ENCODE results near the gene LLCFC1. TPM values are rescaled to one million over a fixed set of nuclear protein-coding genes. Genes with fewer than 3 reads are reported as not detected.
"Not testable (repeated sequence)": the region's sequence is repeated elsewhere in the genome, so short reads cannot be mapped to it uniquely, and the experiment has no call there.

Gene LLCFC1
- total RNA-seq, 2 experiments from 2014 or later, result not detected

- Mint-ChIP-seq H3K36me3 (ENCODE audit: low read depth) (no peaks in the 10 kb centered on the region), H3K4me3 (no peak overlapping the region), H3K27ac (no peak overlapping the region), H3K9me3 (no peaks in the 10 kb centered on the region), H3K27me3 (peaks cover 14% of the 10 kb centered on the region), H3K4me1 (ENCODE audit: low read depth) (no peaks in the 10 kb centered on the region)
- ChIA-PET POLR2A (no interaction called here), CTCF (no interaction called here)
- ATAC-seq (no peak), DNase-seq (no peak)
- intact Hi-C loops (cut with micrococcal nuclease), result no loop called here
- no peak for TF ChIP-seq CTCF (IDR thresholded peaks at IDR 0.05)
Observed at GRCh38 chr7:142968229-142968628, 28.9 kb downstream of the LLCFC1 start.

- no peak for ATAC-seq
- no peak for DNase-seq
- H3K4me3 Mint-ChIP-seq, result no peak overlapping the region
- CTCF ChIA-PET, result no interaction called here
- peaks cover under 1% of the 10 kb centered on the region for H3K4me1 Mint-ChIP-seq (ENCODE audit: low read depth)
- no peak overlapping the region for H3K27ac Mint-ChIP-seq
- H3K36me3 Mint-ChIP-seq (ENCODE audit: low read depth), result no peaks in the 10 kb centered on the region
- TF ChIP-seq CTCF (IDR thresholded peaks at IDR 0.05), result no peak
- intact Hi-C loops (cut with micrococcal nuclease), result no loop called here
- POLR2A ChIA-PET, result no interaction called here
- H3K9me3 Mint-ChIP-seq, result no peaks in the 10 kb centered on the region
- H3K27me3 Mint-ChIP-seq, result peaks cover 12% of the 10 kb centered on the region
Observed at GRCh38 chr7:142969183-142969582, 29.9 kb downstream of the LLCFC1 start.

GRCh38 chr7:142974626-142975025, 35.3 kb downstream of the LLCFC1 start:
- Mint-ChIP-seq H3K4me1 (ENCODE audit: low read depth) (peaks cover 4% of the 10 kb centered on the region), H3K36me3 (ENCODE audit: low read depth) (no peaks in the 10 kb centered on the region), H3K9me3 (peaks cover 6% of the 10 kb centered on the region), H3K4me3 (no peak overlapping the region), H3K27me3 (peaks cover 11% of the 10 kb centered on the region), H3K27ac (no peak overlapping the region)
- ATAC-seq, result no peak
- intact Hi-C loops (cut with micrococcal nuclease), result no loop called here
- no peak for DNase-seq
- POLR2A ChIA-PET, result no interaction called here
- no peak for TF ChIP-seq CTCF (IDR thresholded peaks at IDR 0.05)
- CTCF ChIA-PET, result no interaction called here

GRCh38 chr7:142978402-142978801, 39.1 kb downstream of the LLCFC1 start:
- H3K4me1 Mint-ChIP-seq (ENCODE audit: low read depth); DNase-seq; intact Hi-C loops (cut with micrococcal nuclease); H3K27ac Mint-ChIP-seq; H3K36me3 Mint-ChIP-seq (ENCODE audit: low read depth); POLR2A ChIA-PET; H3K9me3 Mint-ChIP-seq; ATAC-seq; CTCF ChIA-PET; H3K4me3 Mint-ChIP-seq: not testable (repeated sequence)
- peaks cover 13% of the 10 kb centered on the region for H3K27me3 Mint-ChIP-seq

GRCh38 chr7:142983825-142984224, 44.5 kb downstream of the LLCFC1 start:
- peaks cover 12% of the 10 kb centered on the region for H3K27me3 Mint-ChIP-seq

More at GRCh38 chr7:142983825-142984224, 44.5 kb downstream of the LLCFC1 start:
- ChIA-PET POLR2A (interaction anchor here (0.5 kb wide), 1 partner anchor 67 kb away, joined by 3 read pairs; no protein-coding TSS in a partner anchor), CTCF (interaction anchor here (0.7 to 1.7 kb wide), 2 partner anchors 15 to 232 kb away, joined by 3 to 4 read pairs; no protein-coding TSS in a partner anchor)
- Mint-ChIP-seq H3K4me3 (no peak overlapping the region), H3K27ac (no peak overlapping the region), H3K4me1 (ENCODE audit: low read depth) (no peaks in the 10 kb centered on the region), H3K36me3 (ENCODE audit: low read depth) (no peaks in the 10 kb centered on the region), H3K9me3 (peaks cover 5% of the 10 kb centered on the region)
- no peak for ATAC-seq
- DNase-seq, result no peak
- intact Hi-C loops (cut with micrococcal nuclease), result no loop called here
- TF ChIP-seq CTCF (IDR thresholded peaks at IDR 0.05), result no peak
